H9 (cell line): ENCODE results near the gene MRTFA. TPM values are rescaled to one million over a fixed set of nuclear protein-coding genes. Genes with fewer than 3 reads are reported as not detected.

ENCODE experiments used
- DNase-seq: peaks from one replicate; pipeline ENCODE4 v3.0.0-alpha.2; 2017
- H2AFZ ChIP-seq: one replicate; pipeline ENCODE4 v1.6.1; 2013; ENCODE audit warnings: mild to moderate bottlenecking, low read length, control low read depth, moderate library complexity
- H2AK5ac ChIP-seq: 2 replicates; pipeline ENCODE4 v1.6.1; 2013; ENCODE audit warnings: low read length, control low read depth, mixed read lengths; ENCODE audit not compliant: insufficient read length
- H2BK120ac ChIP-seq: one replicate; pipeline ENCODE4 v1.6.1; 2013; ENCODE audit warnings: low read depth, mild to moderate bottlenecking, low read length, control low read depth, inconsistent platforms; ENCODE audit not compliant: poor library complexity, severe bottlenecking
- H2BK12ac ChIP-seq: 2 replicates; pipeline ENCODE4 v1.6.1; 2013; ENCODE audit warnings: low read length, control low read depth, mixed read lengths, low read depth; ENCODE audit not compliant: insufficient read length
- H2BK15ac ChIP-seq: 2 replicates; pipeline ENCODE4 v1.6.1; 2013; ENCODE audit warnings: low read depth, low read length, control low read depth
- H2BK20ac ChIP-seq: one replicate; pipeline ENCODE4 v1.6.1; 2013; ENCODE audit warnings: low read depth, mild to moderate bottlenecking, low read length, control low read depth, inconsistent platforms; ENCODE audit not compliant: poor library complexity, severe bottlenecking
- H2BK5ac ChIP-seq: 2 replicates; pipeline ENCODE4 v1.6.1; 2013; ENCODE audit warnings: low read length, control low read depth, mixed read lengths; ENCODE audit not compliant: insufficient read length
- H3K14ac ChIP-seq: 2 replicates; pipeline ENCODE4 v1.6.1; 2013; ENCODE audit warnings: low read length, control low read depth; ENCODE audit not compliant: insufficient read depth
- H3K18ac ChIP-seq: 2 replicates; pipeline ENCODE4 v1.6.1; 2013; ENCODE audit warnings: low read depth, mild to moderate bottlenecking, mixed read lengths, low read length, control low read depth; ENCODE audit not compliant: insufficient read length
- H3K23ac ChIP-seq: 2 replicates; pipeline ENCODE4 v1.6.1; 2013; ENCODE audit warnings: low read length, control low read depth, mixed read lengths, low read depth; ENCODE audit not compliant: insufficient read length
- H3K23me2 ChIP-seq: 2 replicates; pipeline ENCODE4 v1.6.1; 2013; ENCODE audit warnings: low read depth, mild to moderate bottlenecking, mixed read lengths, low read length, control low read depth; ENCODE audit not compliant: insufficient read length, poor library complexity, severe bottlenecking
- H3K27ac ChIP-seq: 2 replicates; pipeline ENCODE4 v1.5.1; 2013; ENCODE audit warnings: low read length, control low read depth, mixed read lengths, low read depth; ENCODE audit not compliant: insufficient read length
- H3K27me3 ChIP-seq: 2 replicates; pipeline ENCODE4 v1.6.1; 2013; ENCODE audit warnings: low read length, control low read depth, inconsistent platforms; ENCODE audit not compliant: insufficient read depth
- H3K4ac ChIP-seq: 2 replicates; pipeline ENCODE4 v1.6.1; 2013; ENCODE audit warnings: low read depth, mild to moderate bottlenecking, control low read depth, inconsistent platforms, low read length, moderate library complexity
- H3K4me1 ChIP-seq: 2 replicates; pipeline ENCODE4 v1.6.1; 2013; ENCODE audit warnings: low read length, control low read depth, inconsistent platforms; ENCODE audit not compliant: insufficient read depth
- H3K4me2 ChIP-seq: 2 replicates; pipeline ENCODE4 v1.6.1; 2013; ENCODE audit warnings: low read length, control low read depth, mixed read lengths; ENCODE audit not compliant: insufficient read length, insufficient read depth
- H3K56ac ChIP-seq: 2 replicates; pipeline ENCODE4 v1.6.1; 2013; ENCODE audit warnings: low read depth, mild to moderate bottlenecking, mixed read lengths, low read length, control low read depth; ENCODE audit not compliant: insufficient read length
- H3K79me1 ChIP-seq: 2 replicates; pipeline ENCODE4 v1.6.1; 2013; ENCODE audit warnings: low read depth, mild to moderate bottlenecking, moderate library complexity, low read length, control low read depth, inconsistent platforms; ENCODE audit not compliant: insufficient read depth, poor library complexity, severe bottlenecking
- H3K79me2 ChIP-seq: 2 replicates; pipeline ENCODE4 v1.6.1; 2013; ENCODE audit warnings: low read length, control low read depth, inconsistent platforms; ENCODE audit not compliant: insufficient read depth
- H3K9ac ChIP-seq: 2 replicates; pipeline ENCODE4 v1.6.1; 2013; ENCODE audit warnings: low read length, control low read depth, mixed read lengths; ENCODE audit not compliant: insufficient read length; ENCODE audit errors: extremely low read depth
- H3K9me3 ChIP-seq: one replicate; pipeline ENCODE4 v1.6.1; 2013; ENCODE audit warnings: low read depth, low read length, inconsistent platforms; ENCODE audit not compliant: control insufficient read depth
- H3T11ph ChIP-seq: one replicate; pipeline ENCODE4 v1.6.1; 2013; ENCODE audit warnings: mild to moderate bottlenecking, low read length, control low read depth, inconsistent platforms
- H4K20me1 ChIP-seq: one replicate; pipeline ENCODE4 v1.6.1; 2013; ENCODE audit not compliant: control insufficient read depth, insufficient read length, insufficient read depth
- H4K5ac ChIP-seq: 2 replicates; pipeline ENCODE4 v1.6.1; 2013; ENCODE audit warnings: low read depth, mild to moderate bottlenecking, mixed read lengths, low read length, control low read depth; ENCODE audit not compliant: insufficient read length
- H4K8ac ChIP-seq: replicated peaks from 2 replicates; pipeline ENCODE4 v1.6.1; 2013; ENCODE audit warnings: low read length, control low read depth, mixed read lengths, low read depth; ENCODE audit not compliant: insufficient read length
- H4K91ac ChIP-seq: 2 replicates; pipeline ENCODE4 v1.6.1; 2013; ENCODE audit warnings: low read depth, mild to moderate bottlenecking, moderate library complexity, mixed read lengths, low read length, control low read depth; ENCODE audit not compliant: insufficient read length
- H3K27ac Mint-ChIP-seq, 3 experiments: 2 replicates in 2 of 3; 3 replicates in 1 of 3; pipeline ENCODE4 v1.8.0; 2020 to 2021; ENCODE audit warnings: mixed read lengths in 3 of 3, mild to moderate bottlenecking in 1 of 3, moderate library complexity in 1 of 3
- H3K27me3 Mint-ChIP-seq: 2 replicates; pipeline ENCODE4 v1.8.0; 2021; ENCODE audit warnings: low read depth, mild to moderate bottlenecking, moderate library complexity, mixed read lengths
- H3K36me3 Mint-ChIP-seq, 3 experiments: 2 replicates in 2 of 3; 3 replicates in 1 of 3; pipeline ENCODE4 v1.8.0; 2020 to 2021; ENCODE audit warnings: low read depth in 3 of 3, mixed read lengths in 3 of 3; ENCODE audit not compliant: insufficient read depth in 1 of 3
- H3K4me1 Mint-ChIP-seq, 2 experiments: 2 replicates each; pipeline ENCODE4 v1.8.0; 2020; ENCODE audit warnings: mixed read lengths in 2 of 2
- H3K4me3 Mint-ChIP-seq, 2 experiments: 2 replicates in 1 of 2; 3 replicates in 1 of 2; pipeline ENCODE4 v1.8.0; 2020 to 2021; ENCODE audit warnings: mild to moderate bottlenecking in 2 of 2, mixed read lengths in 2 of 2, moderate library complexity in 1 of 2
- H3K9me3 Mint-ChIP-seq, 2 experiments: 2 replicates in 1 of 2; 3 replicates in 1 of 2; pipeline ENCODE4 v1.8.0; 2020; ENCODE audit warnings: mild to moderate bottlenecking in 2 of 2, mixed read lengths in 2 of 2, moderate library complexity in 1 of 2
- WGBS: extraction: QIAGEN DNeasy Blood & Tissue Kit; methylation state at CpG from one replicate; pipeline ENCODE4 v1.1.7; 2013; ENCODE audit warnings: missing lambda C conversion rate, low lambda C conversion rate, mixed read lengths; ENCODE audit not compliant: insufficient read length; ENCODE audit errors: extremely low coverage; 5-methylcytosine and 5-hydroxymethylcytosine counted together
- total RNA-seq: library from RNA; stranded (reverse); gene quantifications from 2 replicates; pipeline ENCODE4 v1.2.1, GENCODE V29; 2021
- TF ChIP-seq, protein P1 (sequence below): fragments of 200-600 bp; sonication (generic); conservative IDR thresholded peaks from 3 replicates; pipeline ENCODE4 v1.8.0; 2021; ENCODE audit warnings: antibody characterized with exemption, mild to moderate bottlenecking

Gene MRTFA
- total RNA-seq, 1 experiment from 2014 or later, result 38.1 TPM

DNA sequence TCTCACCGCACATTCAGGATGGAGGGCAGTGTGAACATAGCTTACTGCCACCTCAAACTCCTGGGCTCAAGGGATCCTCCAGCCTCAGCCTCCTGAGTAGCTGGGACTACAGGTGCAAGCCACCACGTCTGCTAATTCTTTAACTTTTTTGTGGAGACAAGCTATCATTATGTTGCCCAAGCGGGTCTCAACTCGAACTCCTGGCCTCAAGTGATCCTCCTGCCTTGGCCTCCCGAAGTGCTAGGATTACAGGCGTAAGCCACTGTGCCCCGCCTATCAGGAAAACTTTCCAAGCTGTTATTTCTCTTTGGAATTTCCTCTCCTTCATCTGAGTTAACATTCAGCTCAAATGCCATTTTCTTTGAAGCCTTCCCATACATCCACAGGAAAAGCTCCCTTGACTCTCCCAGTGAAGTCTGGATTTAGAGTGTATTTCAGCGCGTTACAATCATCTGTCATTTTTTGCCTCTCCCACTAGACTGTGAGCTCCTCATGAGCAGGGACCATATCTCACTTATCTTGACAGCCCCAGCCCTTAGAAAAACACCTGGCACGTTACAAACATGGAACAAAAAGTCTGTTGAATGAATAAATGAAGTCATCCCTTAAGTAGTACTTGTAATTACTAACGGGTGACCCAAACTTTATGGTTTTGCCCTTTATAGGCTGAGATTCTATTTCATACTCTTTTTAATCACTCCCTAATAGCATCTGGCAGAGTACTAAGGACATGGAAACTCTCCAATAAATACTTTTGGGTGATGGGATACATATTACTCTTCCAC lies 2.2 kb downstream of the MRTFA start:
- H3K4me2 ChIP-seq, result no peak overlapping the region
- DNase-seq, result no peak
- peaks cover 5% of the 10 kb centered on the region for H3K79me1 ChIP-seq
- peaks cover 0 to 4% (median 2%) of the 10 kb centered on the region in 3 experiments for H3K36me3 Mint-ChIP-seq
- no peak overlapping the region for H2AFZ ChIP-seq
- H2AK5ac ChIP-seq, result no peak overlapping the region
- no peak overlapping the region for H4K5ac ChIP-seq
- H2BK20ac ChIP-seq, result no peak overlapping the region
- H2BK5ac ChIP-seq, result no peak overlapping the region
- H4K91ac ChIP-seq, result no peak overlapping the region
- no peak overlapping the region for H3T11ph ChIP-seq
- H3K23ac ChIP-seq, result no peak overlapping the region
- no peak overlapping the region for H3K14ac ChIP-seq
- no peak overlapping the region for H3K9ac ChIP-seq
- no peaks in the 10 kb centered on the region for H3K9me3 Mint-ChIP-seq
- no peak overlapping the region for H2BK120ac ChIP-seq
- peaks cover 14% of the 10 kb centered on the region; the same call in 1 of the 2 replicates for H3K79me2 ChIP-seq
- peaks cover 4% of the 10 kb centered on the region; the same call in 1 of the 2 replicates for H3K4me1 ChIP-seq
- no peak overlapping the region for H3K18ac ChIP-seq
- no peaks in the 10 kb centered on the region for H4K20me1 ChIP-seq
- no peak overlapping the region for H2BK15ac ChIP-seq
- WGBS, result no CpG with 5 or more reads among the region's 11 CpGs
- no peak overlapping the region for H3K27ac Mint-ChIP-seq
- H3K4ac ChIP-seq, result no peak overlapping the region
- H2BK12ac ChIP-seq, result no peak overlapping the region
- no peak overlapping the region for H4K8ac ChIP-seq
- no peaks in the 10 kb centered on the region for H3K27me3 Mint-ChIP-seq
- H3K23me2 ChIP-seq, result peaks cover 12% of the 10 kb centered on the region
- H3K27ac ChIP-seq, result no peak overlapping the region
- H3K4me1 Mint-ChIP-seq, result peaks cover 21 to 22% of the 10 kb centered on the region in 2 experiments
- H3K27me3 ChIP-seq, result no peaks in the 10 kb centered on the region
- no peaks in the 10 kb centered on the region for H3K9me3 ChIP-seq
- TF ChIP-seq, protein P1, sequence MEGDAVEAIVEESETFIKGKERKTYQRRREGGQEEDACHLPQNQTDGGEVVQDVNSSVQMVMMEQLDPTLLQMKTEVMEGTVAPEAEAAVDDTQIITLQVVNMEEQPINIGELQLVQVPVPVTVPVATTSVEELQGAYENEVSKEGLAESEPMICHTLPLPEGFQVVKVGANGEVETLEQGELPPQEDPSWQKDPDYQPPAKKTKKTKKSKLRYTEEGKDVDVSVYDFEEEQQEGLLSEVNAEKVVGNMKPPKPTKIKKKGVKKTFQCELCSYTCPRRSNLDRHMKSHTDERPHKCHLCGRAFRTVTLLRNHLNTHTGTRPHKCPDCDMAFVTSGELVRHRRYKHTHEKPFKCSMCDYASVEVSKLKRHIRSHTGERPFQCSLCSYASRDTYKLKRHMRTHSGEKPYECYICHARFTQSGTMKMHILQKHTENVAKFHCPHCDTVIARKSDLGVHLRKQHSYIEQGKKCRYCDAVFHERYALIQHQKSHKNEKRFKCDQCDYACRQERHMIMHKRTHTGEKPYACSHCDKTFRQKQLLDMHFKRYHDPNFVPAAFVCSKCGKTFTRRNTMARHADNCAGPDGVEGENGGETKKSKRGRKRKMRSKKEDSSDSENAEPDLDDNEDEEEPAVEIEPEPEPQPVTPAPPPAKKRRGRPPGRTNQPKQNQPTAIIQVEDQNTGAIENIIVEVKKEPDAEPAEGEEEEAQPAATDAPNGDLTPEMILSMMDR, result no peak
- peak overlapping the region in 1 of 2 experiments; percentile 1; a peak in 1 of 5 replicates for H3K4me3 Mint-ChIP-seq
- no peak overlapping the region for H3K56ac ChIP-seq
